SK-N-MC (cell line): ENCODE results near the gene PCBD1.

Experiments
- EZH2 ChIP-seq: fragments of 200-600 bp; sonication (generic); IDR thresholded peaks from one replicate; pipeline ENCODE4 v1.6.1; 2017; ENCODE audit warnings: antibody characterized with exemption
- FOXP2 ChIP-seq: optimal IDR thresholded peaks from 2 replicates; pipeline ENCODE3; 2011; ENCODE audit warnings: mild to moderate bottlenecking, moderate library complexity; ENCODE audit not compliant: insufficient read depth; ENCODE audit errors: extremely low read length, control extremely low read depth
- POLR2AphosphoS5 ChIP-seq: IDR thresholded peaks from 2 replicates; pipeline ENCODE4 v1.6.1; 2012; ENCODE audit warnings: mild to moderate bottlenecking, low read depth, low read length, borderline replicate concordance

GRCh38 chr10:70917635-70918034 is 29.3 kb upstream of the PCBD1 start:
- no peak for TF ChIP-seq POLR2AphosphoS5
- TF ChIP-seq EZH2 = no peak
- no peak for TF ChIP-seq FOXP2
